Suprapubic skin (tissue), 4 donors: ENCODE results near the gene CASK. TPM values are rescaled to one million over a fixed set of nuclear protein-coding genes. Genes with fewer than 3 reads are reported as not detected.

Source experiments
- DNase-seq, 2 donors: peaks; one replicate each; pipeline ENCODE4 v3.0.0-alpha.2; 2019; ENCODE audit warnings: low spot score in 2 of 2
- H3K27ac ChIP-seq: fragments of 200-600 bp; sonication (generic); one replicate; pipeline ENCODE4 v1.5.1; 2019
- H3K27me3 ChIP-seq: fragments of 200-600 bp; sonication (generic); one replicate; pipeline ENCODE4 v1.5.1; 2019
- H3K36me3 ChIP-seq: fragments of 200-600 bp; sonication (generic); one replicate; pipeline ENCODE4 v1.5.1; 2019
- H3K4me1 ChIP-seq: fragments of 200-600 bp; sonication (generic); one replicate; pipeline ENCODE4 v1.5.1; 2019
- H3K4me3 ChIP-seq: fragments of 200-600 bp; sonication (generic); one replicate; pipeline ENCODE4 v1.5.1; 2019; ENCODE audit warnings: mild to moderate bottlenecking
- H3K9me3 ChIP-seq: fragments of 200-600 bp; sonication (generic); one replicate; pipeline ENCODE4 v1.5.1; 2019
- EP300 ChIP-seq: sonication (generic); formaldehyde crosslinking; IDR thresholded peaks from one replicate; pipeline ENCODE4 v1.6.1; 2017; ENCODE audit warnings: antibody characterized with exemption
- POLR2A ChIP-seq, 2 donors: fragments of 450-650 bp; IDR thresholded peaks; one replicate each; pipeline ENCODE4 v1.6.1; 2017; ENCODE audit warnings: antibody characterized with exemption in 2 of 2, mild to moderate bottlenecking in 2 of 2, moderate library complexity in 2 of 2
- POLR2AphosphoS5 ChIP-seq, 3 donors: sonication (generic); formaldehyde crosslinking; IDR thresholded peaks; one replicate each; pipeline ENCODE4 v1.6.1; 2017; ENCODE audit warnings: antibody characterized with exemption in 3 of 3
- WGBS: methylation state at CpG from one replicate; pipeline ENCODE4 v1.1.5; 2018; 5-methylcytosine and 5-hydroxymethylcytosine counted together
- total RNA-seq, 4 donors: library from RNA; depleted of rRNA; stranded (reverse); fragments of >200 nt; gene quantifications; one replicate each; pipeline ENCODE4 v1.1.0, GENCODE V29; 2016
- TF ChIP-seq, protein P1 (sequence below), 2 donors: fragments of 200-600 bp in 1 of 2; fragments of 450-650 bp in 1 of 2; sonication (generic) in 1 of 2; IDR thresholded peaks; one replicate each; pipeline ENCODE4 v1.5.1; 2016 to 2019; ENCODE audit warnings: antibody characterized with exemption in 2 of 2, mild to moderate bottlenecking in 1 of 2, moderate library complexity in 1 of 2

Gene CASK
- total RNA-seq, 4 donors from 2014 or later: 19.4 to 28.6 (median 25.3) TPM

GRCh38 chrX:41808047-41808446 is 115.3 kb downstream of the CASK start:
- TF ChIP-seq POLR2A (IDR thresholded peaks at IDR 0.05) (no peak), POLR2AphosphoS5 (IDR thresholded peaks at IDR 0.05) (no peak), EP300 (no peak)
- TF ChIP-seq, protein P1, sequence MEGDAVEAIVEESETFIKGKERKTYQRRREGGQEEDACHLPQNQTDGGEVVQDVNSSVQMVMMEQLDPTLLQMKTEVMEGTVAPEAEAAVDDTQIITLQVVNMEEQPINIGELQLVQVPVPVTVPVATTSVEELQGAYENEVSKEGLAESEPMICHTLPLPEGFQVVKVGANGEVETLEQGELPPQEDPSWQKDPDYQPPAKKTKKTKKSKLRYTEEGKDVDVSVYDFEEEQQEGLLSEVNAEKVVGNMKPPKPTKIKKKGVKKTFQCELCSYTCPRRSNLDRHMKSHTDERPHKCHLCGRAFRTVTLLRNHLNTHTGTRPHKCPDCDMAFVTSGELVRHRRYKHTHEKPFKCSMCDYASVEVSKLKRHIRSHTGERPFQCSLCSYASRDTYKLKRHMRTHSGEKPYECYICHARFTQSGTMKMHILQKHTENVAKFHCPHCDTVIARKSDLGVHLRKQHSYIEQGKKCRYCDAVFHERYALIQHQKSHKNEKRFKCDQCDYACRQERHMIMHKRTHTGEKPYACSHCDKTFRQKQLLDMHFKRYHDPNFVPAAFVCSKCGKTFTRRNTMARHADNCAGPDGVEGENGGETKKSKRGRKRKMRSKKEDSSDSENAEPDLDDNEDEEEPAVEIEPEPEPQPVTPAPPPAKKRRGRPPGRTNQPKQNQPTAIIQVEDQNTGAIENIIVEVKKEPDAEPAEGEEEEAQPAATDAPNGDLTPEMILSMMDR (IDR thresholded peaks at IDR 0.05): no peak
- Histone ChIP-seq H3K4me3 (no peak overlapping the region), H3K36me3 (no peaks in the 10 kb centered on the region), H3K27ac (no peak overlapping the region), H3K4me1 (no peaks in the 10 kb centered on the region), H3K27me3 (no peaks in the 10 kb centered on the region), H3K9me3 (no peaks in the 10 kb centered on the region)
- DNase-seq: no peak
- whole genome bisulfite sequencing: 88% methylated on average over 5 of the region's 5 CpGs

GRCh38 chrX:41802958-41803357 is 120.4 kb downstream of the CASK start:
- no peaks in the 10 kb centered on the region for H3K36me3 ChIP-seq
- DNase-seq: no peak
- H3K27ac ChIP-seq: no peak overlapping the region
- WGBS: 80% methylated on average over 6 of the region's 6 CpGs
- no peaks in the 10 kb centered on the region for H3K4me1 ChIP-seq
- no peak overlapping the region for H3K4me3 ChIP-seq
- H3K27me3 ChIP-seq: no peaks in the 10 kb centered on the region
- H3K9me3 ChIP-seq: no peaks in the 10 kb centered on the region
- TF ChIP-seq, protein P1 (IDR thresholded peaks at IDR 0.05): no peak
- TF ChIP-seq POLR2A (IDR thresholded peaks at IDR 0.05) (no peak), POLR2AphosphoS5 (IDR thresholded peaks at IDR 0.05) (no peak), EP300 (no peak)

GRCh38 chrX:41799661-41800060 is 123.7 kb downstream of the CASK start:
- DNase-seq: no peak
- H3K4me3 ChIP-seq: no peak overlapping the region
- H3K9me3 ChIP-seq: no peaks in the 10 kb centered on the region
- no peak overlapping the region for H3K27ac ChIP-seq
- H3K36me3 ChIP-seq: no peaks in the 10 kb centered on the region
- H3K27me3 ChIP-seq: no peaks in the 10 kb centered on the region
- no peak for TF ChIP-seq EP300
- no peak for TF ChIP-seq POLR2A (IDR thresholded peaks at IDR 0.05)
- TF ChIP-seq, protein P1 (IDR thresholded peaks at IDR 0.05): no peak
- no peak for TF ChIP-seq POLR2AphosphoS5 (IDR thresholded peaks at IDR 0.05)
- 72% methylated on average over 6 of the region's 6 CpGs for WGBS
- no peaks in the 10 kb centered on the region for H3K4me1 ChIP-seq

DNA sequence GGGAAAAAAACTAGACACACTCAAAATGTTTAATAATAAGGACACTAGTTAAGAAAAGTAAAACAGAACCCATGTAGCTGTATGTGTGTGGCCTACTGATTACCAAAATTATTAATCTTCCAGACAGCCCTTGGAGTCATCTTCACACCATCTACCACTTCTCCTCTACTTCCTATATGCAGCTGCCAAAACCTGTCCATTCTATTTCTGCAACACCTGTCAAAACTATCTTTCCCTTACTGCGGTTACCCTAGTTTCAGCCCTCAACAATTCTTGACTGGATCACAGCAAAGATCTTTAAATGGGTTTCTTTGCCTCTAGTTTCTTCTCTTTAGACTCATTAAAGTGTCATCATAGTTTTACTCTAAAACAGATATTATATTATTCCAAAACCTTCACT is 126.8 kb downstream of the CASK start:
- DNase-seq: no peak
- Histone ChIP-seq H3K27me3 (no peaks in the 10 kb centered on the region), H3K27ac (no peak overlapping the region), H3K4me1 (no peaks in the 10 kb centered on the region), H3K36me3 (no peaks in the 10 kb centered on the region), H3K9me3 (no peaks in the 10 kb centered on the region), H3K4me3 (no peak overlapping the region)
- TF ChIP-seq EP300: no peak
- no peak for TF ChIP-seq POLR2A (IDR thresholded peaks at IDR 0.05)
- TF ChIP-seq, protein P1 (IDR thresholded peaks at IDR 0.05): no peak
- TF ChIP-seq POLR2AphosphoS5 (IDR thresholded peaks at IDR 0.05): no peak
- 88% methylated on average over 1 of the region's 1 CpG for WGBS

DNA sequence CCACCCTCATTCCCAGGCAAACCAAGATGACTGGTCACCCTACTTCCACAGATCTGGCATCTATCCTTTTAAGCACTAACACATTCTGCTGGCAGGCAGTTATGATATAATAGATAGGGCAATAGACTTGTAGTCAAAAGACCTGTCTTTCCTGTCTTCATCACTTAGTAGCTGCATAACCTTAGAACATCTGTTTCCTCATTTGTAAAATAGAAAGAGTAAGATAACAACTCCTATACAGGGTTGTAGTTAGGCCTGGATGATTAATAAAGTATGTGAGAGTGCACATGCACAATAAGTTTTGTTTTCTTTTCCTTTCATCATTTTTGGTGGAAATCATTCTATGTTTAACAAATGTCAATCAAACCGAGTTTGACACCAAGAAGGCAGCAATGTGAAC is 127.3 kb downstream of the CASK start:
- WGBS: 64% methylated on average over 1 of the region's 1 CpG
- no peak overlapping the region for H3K4me3 ChIP-seq
- DNase-seq: no peak
- H3K27me3 ChIP-seq: no peaks in the 10 kb centered on the region
- no peaks in the 10 kb centered on the region for H3K36me3 ChIP-seq
- H3K9me3 ChIP-seq: no peaks in the 10 kb centered on the region
- no peak overlapping the region for H3K27ac ChIP-seq
- no peaks in the 10 kb centered on the region for H3K4me1 ChIP-seq
- TF ChIP-seq POLR2A (IDR thresholded peaks at IDR 0.05) (no peak), EP300 (no peak), POLR2AphosphoS5 (IDR thresholded peaks at IDR 0.05) (no peak)
- TF ChIP-seq, protein P1 (IDR thresholded peaks at IDR 0.05): no peak
